Dedifferentiated amniotic fluid mesenchymal stem cell (primary cell): ENCODE measurements around the gene SRSF7.
A peak's percentile ranks its signal among the peaks of the same experiment; 100 is the strongest.
"Not testable (repeated sequence)": the region's sequence is repeated elsewhere in the genome, so short reads cannot be mapped to it uniquely, and the experiment has no call there.

Experiments
- DNase-seq: peaks from one replicate; pipeline ENCODE4 v3.0.0-alpha.2; 2016; ENCODE audit errors: extremely low spot score

Gene SRSF7

GRCh38 chr2:38731684-38732221, 19.4 kb downstream of the SRSF7 start:
- no peak for DNase-seq

- no peak for DNase-seq
These were observed 20.1 kb downstream of the SRSF7 start for GRCh38 chr2:38731090-38731489.

GRCh38 chr2:38728694-38729093, 22.5 kb downstream of the SRSF7 start:
- DNase-seq: no peak

GRCh38 chr2:38727661-38728060, 23.5 kb downstream of the SRSF7 start:
- no peak for DNase-seq

- DNase-seq: no peak
These were observed 28.0 kb downstream of the SRSF7 start for GRCh38 chr2:38723173-38723572.

- DNase-seq: no peak
These were observed 28.7 kb downstream of the SRSF7 start for GRCh38 chr2:38722271-38723061.

GRCh38 chr2:38720613-38721241, 30.4 kb downstream of the SRSF7 start:
- DNase-seq: peak; percentile 87

GRCh38 chr2:38719706-38720105, 31.5 kb downstream of the SRSF7 start:
- DNase-seq: no peak

GRCh38 chr2:38718601-38719000, 32.6 kb downstream of the SRSF7 start:
- no peak for DNase-seq

GRCh38 chr2:38716185-38716584, 35.0 kb downstream of the SRSF7 start:
- no peak for DNase-seq

GRCh38 chr2:38714941-38715340, 36.2 kb downstream of the SRSF7 start:
- DNase-seq: not testable (repeated sequence)

- DNase-seq: no peak
These were observed 37.8 kb downstream of the SRSF7 start for GRCh38 chr2:38713338-38713737.

- DNase-seq: no peak
These were observed 38.3 kb downstream of the SRSF7 start for GRCh38 chr2:38712871-38713270.

GRCh38 chr2:38712413-38712812, 38.7 kb downstream of the SRSF7 start:
- no peak for DNase-seq

GRCh38 chr2:38711558-38711957, 39.6 kb downstream of the SRSF7 start:
- DNase-seq: no peak

- DNase-seq: no peak
These were observed 41.5 kb downstream of the SRSF7 start for GRCh38 chr2:38709567-38710194.

- DNase-seq: no peak
These were observed 42.1 kb downstream of the SRSF7 start for GRCh38 chr2:38708900-38709566.

GRCh38 chr2:38708491-38708890, 42.7 kb downstream of the SRSF7 start:
- not testable (repeated sequence) for DNase-seq

- DNase-seq: no peak
These were observed 44.3 kb downstream of the SRSF7 start for GRCh38 chr2:38706846-38707345.

- DNase-seq: no peak
These were observed 46.5 kb downstream of the SRSF7 start for GRCh38 chr2:38704664-38705063.

GRCh38 chr2:38703336-38703735, 47.8 kb downstream of the SRSF7 start:
- DNase-seq: not testable (repeated sequence)

- DNase-seq: peak; percentile 89
These were observed 48.7 kb downstream of the SRSF7 start for GRCh38 chr2:38702413-38702812.
